Activated CD4-positive, alpha-beta memory T cell treated with anti-CD3 and anti-CD28 coated beads for 36 hours (primary cell): ENCODE results near the gene SGO2. TPM values are rescaled to one million over a fixed set of nuclear protein-coding genes. Genes with fewer than 3 reads are reported as not detected.
"Not testable (repeated sequence)": the region's sequence is repeated elsewhere in the genome, so short reads cannot be mapped to it uniquely, and the experiment has no call there.

Experiments used
- CTCF ChIA-PET: fragments of 350-600 bp; sonication (Branson Sonifier 250); formaldehyde crosslinking; loops from one replicate; lab custom pipeline; 2021; ENCODE audit warnings: antibody characterized with exemption, inconsistent platforms; lab: Charles Lee
- POLR2A ChIA-PET: fragments of 350-600 bp; sonication (Branson Sonifier 250); formaldehyde crosslinking; loops from one replicate; lab custom pipeline; 2021; ENCODE audit warnings: antibody characterized with exemption; lab: Charles Lee
- DNase-seq: peaks from one replicate; pipeline ENCODE4 v3.0.0-alpha.2; 2020
- H3K27ac Mint-ChIP-seq: one replicate; pipeline ENCODE4 v1.8.0; 2021; ENCODE audit warnings: mixed read lengths
- H3K27me3 Mint-ChIP-seq: one replicate; pipeline ENCODE4 v1.8.0; 2021; ENCODE audit warnings: mixed read lengths
- H3K36me3 Mint-ChIP-seq: one replicate; pipeline ENCODE4 v1.8.0; 2021; ENCODE audit warnings: mixed read lengths
- H3K4me1 Mint-ChIP-seq: one replicate; pipeline ENCODE4 v1.8.0; 2021; ENCODE audit warnings: low read depth, mixed read lengths
- H3K4me3 Mint-ChIP-seq: one replicate; pipeline ENCODE4 v1.8.0; 2021; ENCODE audit warnings: mild to moderate bottlenecking, mixed read lengths
- H3K9me3 Mint-ChIP-seq: one replicate; pipeline ENCODE4 v1.8.0; 2021; ENCODE audit warnings: mixed read lengths
- intact Hi-C: fragments of 100-400 bp; cut with micrococcal nuclease; formaldehyde crosslinking; loops from one replicate; pipeline ENCODE4 v1.15.1; 2023
- total RNA-seq, 2 experiments: library from RNA; stranded (reverse); gene quantifications; one replicate each; pipeline ENCODE4 v1.2.3, GENCODE V29; 2021

Gene SGO2
- total RNA-seq, 2 experiments from 2014 or later: 40.5 to 40.7 TPM

- DNase-seq: no peak
- Mint-ChIP-seq H3K4me1 (no peaks in the 10 kb centered on the region), H3K36me3 (no peaks in the 10 kb centered on the region), H3K9me3 (no peaks in the 10 kb centered on the region), H3K27ac (no peak overlapping the region), H3K4me3 (no peak overlapping the region), H3K27me3 (peaks cover 24% of the 10 kb centered on the region)
- ChIA-PET POLR2A (no interaction called here), CTCF (no interaction called here)
- intact Hi-C loops: no loop called here
Observed at GRCh38 chr2:200625282-200625681, 99.3 kb downstream of the SGO2 start.

DNA sequence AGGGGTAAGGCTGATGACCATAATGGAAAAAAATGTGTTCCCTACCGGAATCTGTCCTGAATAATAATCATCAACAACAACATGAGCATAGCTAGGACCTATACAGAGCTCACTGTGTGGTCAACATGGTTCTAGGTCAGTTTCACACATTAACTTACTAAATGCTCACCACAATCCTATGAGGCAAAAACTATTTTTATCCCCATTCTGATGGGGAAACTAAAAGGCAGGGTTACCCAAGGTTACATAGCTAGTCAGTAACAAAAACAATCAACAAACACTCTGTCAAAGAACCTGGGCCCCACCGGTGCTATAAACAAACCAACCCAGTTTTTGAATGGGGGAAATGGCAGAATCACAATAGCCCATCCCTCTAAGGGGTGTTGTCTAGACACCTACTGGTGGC lies 100.0 kb downstream of the SGO2 start:
- ChIA-PET CTCF (no interaction called here), POLR2A (no interaction called here)
- H3K4me3 Mint-ChIP-seq: no peak overlapping the region
- no peaks in the 10 kb centered on the region for H3K4me1 Mint-ChIP-seq
- no peaks in the 10 kb centered on the region for H3K9me3 Mint-ChIP-seq
- peaks cover 24% of the 10 kb centered on the region for H3K27me3 Mint-ChIP-seq
- no peak for DNase-seq
- intact Hi-C loops: no loop called here
- no peaks in the 10 kb centered on the region for H3K36me3 Mint-ChIP-seq
- no peak overlapping the region for H3K27ac Mint-ChIP-seq

- CTCF ChIA-PET: no interaction called here
- no peak for DNase-seq
Observed at GRCh38 chr2:200627110-200627770, 101.2 kb downstream of the SGO2 start.

GRCh38 chr2:200628461-200628860 lies 102.5 kb downstream of the SGO2 start:
- DNase-seq, POLR2A ChIA-PET, intact Hi-C loops: not testable (repeated sequence)

More at GRCh38 chr2:200627110-200627770, 101.2 kb downstream of the SGO2 start:
- POLR2A ChIA-PET: no interaction called here
- Mint-ChIP-seq H3K27ac (no peak overlapping the region), H3K4me3 (no peak overlapping the region), H3K36me3 (no peaks in the 10 kb centered on the region), H3K27me3 (peaks cover 21% of the 10 kb centered on the region), H3K4me1 (no peaks in the 10 kb centered on the region), H3K9me3 (no peaks in the 10 kb centered on the region)
- intact Hi-C loops: no loop called here

DNA sequence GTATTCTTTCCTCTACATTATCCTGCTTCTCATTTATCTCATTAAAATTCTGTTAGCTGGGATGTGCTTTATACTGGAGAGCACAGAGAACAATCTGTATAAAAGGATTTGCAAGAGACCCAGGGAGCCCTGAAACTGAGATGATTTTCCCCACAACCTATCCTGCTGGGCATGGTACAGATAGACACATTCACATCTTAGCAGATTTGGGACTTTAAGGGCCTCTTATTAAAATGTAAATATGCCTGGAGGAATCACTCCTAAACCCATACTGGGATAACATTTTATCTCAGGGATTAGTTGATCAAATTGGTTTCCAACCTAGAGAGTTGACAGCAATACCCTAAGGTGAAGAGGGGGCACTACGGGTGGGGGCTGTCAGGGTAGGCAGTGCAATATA lies 105.3 kb downstream of the SGO2 start:
- DNase-seq: no peak
- no peak overlapping the region for H3K4me3 Mint-ChIP-seq
- CTCF ChIA-PET: no interaction called here
- intact Hi-C loops: no loop called here
- H3K4me1 Mint-ChIP-seq: no peaks in the 10 kb centered on the region
- H3K36me3 Mint-ChIP-seq: no peaks in the 10 kb centered on the region
- POLR2A ChIA-PET: no interaction called here
- H3K27ac Mint-ChIP-seq: no peak overlapping the region
- H3K9me3 Mint-ChIP-seq: no peaks in the 10 kb centered on the region
- peaks cover 17% of the 10 kb centered on the region for H3K27me3 Mint-ChIP-seq

More at GRCh38 chr2:200628461-200628860, 102.5 kb downstream of the SGO2 start:
- H3K9me3 Mint-ChIP-seq, H3K27ac Mint-ChIP-seq, H3K4me3 Mint-ChIP-seq, H3K4me1 Mint-ChIP-seq, CTCF ChIA-PET, H3K36me3 Mint-ChIP-seq: not testable (repeated sequence)
- peaks cover 15% of the 10 kb centered on the region for H3K27me3 Mint-ChIP-seq

Other genes starting within 250 kb of the SGO2 start
- gene SPATS2L, start 219.5 kb upstream of the SGO2 start, total RNA-seq: 10 to 100 TPM; 25.4 to 28.8 TPM
- 10 to 100 TPM; 13.8 to 14.9 TPM for gene KCTD18, start 16.1 kb upstream of the SGO2 start, total RNA-seq
- gene AOX1, start 59.8 kb downstream of the SGO2 start, total RNA-seq: 1 to 10 TPM in 1 of 2 experiments, under 1 TPM in 1; 0.38 to 1.1 TPM